Hepatic stellate cell (primary cell): ENCODE measurements around the gene SDHAF1.
A peak's percentile ranks its signal among the peaks of the same experiment; 100 is the strongest.
"Not testable (repeated sequence)": the region's sequence is repeated elsewhere in the genome, so short reads cannot be mapped to it uniquely, and the experiment has no call there.

Experiments
- DNase-seq: peaks from one replicate; pipeline ENCODE4 v3.0.0; 2011; ENCODE audit warnings: low spot score

The SDHAF1 gene, protein sequence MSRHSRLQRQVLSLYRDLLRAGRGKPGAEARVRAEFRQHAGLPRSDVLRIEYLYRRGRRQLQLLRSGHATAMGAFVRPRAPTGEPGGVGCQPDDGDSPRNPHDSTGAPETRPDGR

DNA sequence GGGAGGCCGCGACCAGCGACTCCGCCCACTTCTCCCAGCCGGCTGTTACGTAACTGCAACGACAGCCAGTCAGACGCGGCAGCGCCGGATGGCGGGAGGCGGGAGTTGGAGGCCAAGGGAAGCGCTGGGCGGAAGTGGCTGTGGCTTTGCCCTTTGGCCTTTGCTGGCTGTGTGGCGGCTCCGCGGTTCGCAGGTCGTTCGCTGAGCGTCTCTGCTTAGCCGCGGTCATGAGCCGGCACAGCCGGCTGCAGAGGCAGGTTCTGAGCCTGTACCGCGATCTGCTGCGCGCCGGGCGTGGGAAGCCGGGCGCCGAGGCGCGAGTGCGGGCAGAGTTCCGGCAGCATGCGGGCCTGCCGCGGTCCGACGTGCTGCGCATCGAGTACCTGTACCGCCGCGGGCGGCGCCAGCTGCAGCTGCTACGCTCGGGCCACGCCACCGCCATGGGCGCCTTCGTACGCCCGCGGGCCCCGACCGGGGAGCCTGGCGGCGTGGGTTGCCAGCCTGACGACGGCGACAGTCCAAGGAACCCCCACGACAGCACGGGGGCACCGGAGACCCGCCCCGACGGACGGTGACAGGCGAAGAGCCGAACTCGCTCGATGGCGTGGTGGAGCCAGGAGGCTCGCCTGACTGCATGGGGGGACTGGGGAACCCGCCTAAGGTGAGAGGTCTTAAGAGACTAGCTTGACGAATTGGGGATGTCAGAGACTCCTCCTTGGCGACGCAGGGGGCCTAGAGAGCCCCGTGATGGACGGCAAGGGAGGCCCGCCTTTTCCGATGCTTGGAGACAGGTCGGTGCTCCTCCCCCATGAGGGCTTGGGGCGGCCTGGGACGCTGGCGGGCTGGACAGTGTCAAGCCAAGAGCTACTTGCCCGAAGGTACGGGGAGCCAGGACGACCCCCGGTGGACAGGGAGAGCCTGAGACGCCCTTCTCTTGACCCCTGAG, at the start of gene SDHAF1:
Gene SDHAF1, plus strand, starts transcription at position 141 of the 946 bp plus-strand sequence. Its CDS starts 87 bp downstream, at position 228.
- peak; percentile 98 for DNase-seq

DNA sequence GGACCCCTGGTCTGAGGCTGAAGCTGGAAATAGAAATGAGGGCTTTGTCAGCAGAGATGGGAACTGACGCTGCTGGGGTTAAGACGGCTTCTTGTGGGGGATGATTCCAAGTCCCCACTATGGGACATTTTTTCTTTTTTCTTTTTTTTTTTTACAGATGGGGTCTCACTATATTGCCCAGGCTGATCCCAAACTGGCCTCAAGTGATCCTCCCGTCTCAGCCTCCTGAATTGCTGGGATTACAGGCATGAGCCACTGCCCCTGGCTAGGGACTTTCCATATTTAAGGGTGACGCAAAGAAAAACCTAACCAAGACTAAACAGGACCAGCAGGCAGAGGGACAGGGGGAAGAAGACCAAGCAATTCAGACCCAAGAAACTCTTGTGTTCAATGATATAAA, 48.8 kb upstream of the SDHAF1 start:
- DNase-seq: no peak

DNA sequence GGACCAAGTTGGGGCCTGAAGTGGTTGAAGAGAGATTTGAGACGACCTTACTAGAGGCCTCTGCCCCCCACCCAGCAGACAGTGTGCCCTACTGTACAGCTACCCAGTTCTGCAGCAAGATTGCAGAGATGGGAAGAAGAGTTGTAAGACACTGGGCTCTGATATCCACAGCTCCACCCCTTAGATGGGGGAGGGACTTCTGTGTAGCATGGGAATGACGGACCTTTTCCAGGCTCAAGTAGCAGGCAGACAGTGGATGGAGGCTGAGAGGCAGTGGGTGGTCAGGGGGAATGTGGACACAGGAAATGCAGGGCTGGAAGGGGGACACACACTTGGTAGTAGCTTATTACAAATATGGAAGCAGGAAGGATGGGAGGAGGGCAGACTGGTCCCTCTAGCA, 45.9 kb upstream of the SDHAF1 start:
- no peak for DNase-seq

DNA sequence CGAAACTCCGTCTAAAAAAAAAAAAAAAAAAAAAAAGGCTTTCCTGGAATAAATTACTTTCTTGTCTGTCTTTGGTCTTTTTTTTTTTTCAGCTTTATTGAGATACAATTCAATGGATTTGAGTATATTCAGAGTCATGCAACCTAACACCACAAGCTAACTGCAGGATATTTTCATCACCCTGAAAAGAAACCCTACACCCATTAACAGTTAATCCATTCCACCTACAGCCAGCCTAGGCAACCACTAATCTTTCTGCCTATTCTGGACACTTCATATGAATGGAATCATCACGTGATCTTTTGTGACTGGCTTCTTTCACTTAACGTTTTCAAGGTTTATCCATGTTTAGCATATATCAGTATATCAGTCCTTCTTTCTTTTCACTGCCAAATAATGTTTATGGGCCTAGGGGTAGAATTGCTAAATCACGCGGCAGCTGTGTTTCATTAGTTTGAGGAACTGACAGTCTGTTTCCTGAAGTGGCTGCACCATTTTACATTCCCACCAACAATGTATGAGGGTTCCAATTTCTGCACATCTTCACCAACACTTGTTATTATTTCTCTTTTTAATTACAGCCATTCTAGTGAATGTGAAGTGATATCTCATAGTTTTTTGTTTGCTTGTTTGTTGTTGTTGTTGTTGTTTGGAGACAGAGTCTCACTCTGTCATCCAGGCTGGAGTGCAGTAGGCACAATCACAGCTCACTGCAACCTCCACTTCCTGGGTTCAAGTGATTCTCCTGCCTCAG, 38.9 kb upstream of the SDHAF1 start:
- no peak for DNase-seq

DNA sequence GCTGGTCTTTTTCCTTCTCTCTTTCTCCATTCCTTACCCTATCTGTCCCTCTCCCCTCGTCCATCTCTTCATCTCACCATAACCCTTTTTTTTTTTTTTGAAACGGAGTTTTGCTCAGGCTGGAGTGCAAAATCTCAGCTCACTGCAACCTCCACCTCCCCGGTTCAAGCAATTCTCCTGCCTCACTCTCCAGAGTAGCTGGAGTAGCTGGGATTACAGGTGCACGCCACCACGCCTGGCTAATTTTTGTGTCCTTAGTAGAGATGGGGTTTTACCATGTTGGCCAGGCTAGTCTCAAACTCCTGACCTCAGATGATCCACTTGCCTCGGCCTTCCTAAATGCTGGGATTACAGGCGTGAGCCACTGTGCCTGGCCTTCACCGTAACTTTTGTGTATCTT, 37.6 kb upstream of the SDHAF1 start:
- not testable (repeated sequence) for DNase-seq

DNA sequence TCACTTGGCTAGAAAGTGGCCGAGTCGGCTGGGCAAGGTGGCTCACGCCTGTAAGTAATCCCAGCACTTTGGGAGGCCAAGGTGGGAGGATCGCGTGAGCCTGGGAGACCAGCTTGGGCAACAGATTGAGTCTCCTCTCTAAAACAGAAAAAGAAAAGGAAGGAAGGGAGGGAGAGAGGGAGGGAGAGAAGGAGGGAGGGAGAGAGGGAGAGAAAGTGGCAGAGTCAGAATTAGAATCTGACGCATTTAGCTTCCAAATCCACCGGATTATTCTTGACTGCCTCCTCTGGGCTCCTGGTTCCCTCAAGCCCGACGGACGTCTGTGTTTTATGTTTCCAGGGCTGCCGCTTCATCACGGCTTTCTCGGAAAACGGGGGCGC, 36.3 kb upstream of the SDHAF1 start:
- no peak for DNase-seq

DNA sequence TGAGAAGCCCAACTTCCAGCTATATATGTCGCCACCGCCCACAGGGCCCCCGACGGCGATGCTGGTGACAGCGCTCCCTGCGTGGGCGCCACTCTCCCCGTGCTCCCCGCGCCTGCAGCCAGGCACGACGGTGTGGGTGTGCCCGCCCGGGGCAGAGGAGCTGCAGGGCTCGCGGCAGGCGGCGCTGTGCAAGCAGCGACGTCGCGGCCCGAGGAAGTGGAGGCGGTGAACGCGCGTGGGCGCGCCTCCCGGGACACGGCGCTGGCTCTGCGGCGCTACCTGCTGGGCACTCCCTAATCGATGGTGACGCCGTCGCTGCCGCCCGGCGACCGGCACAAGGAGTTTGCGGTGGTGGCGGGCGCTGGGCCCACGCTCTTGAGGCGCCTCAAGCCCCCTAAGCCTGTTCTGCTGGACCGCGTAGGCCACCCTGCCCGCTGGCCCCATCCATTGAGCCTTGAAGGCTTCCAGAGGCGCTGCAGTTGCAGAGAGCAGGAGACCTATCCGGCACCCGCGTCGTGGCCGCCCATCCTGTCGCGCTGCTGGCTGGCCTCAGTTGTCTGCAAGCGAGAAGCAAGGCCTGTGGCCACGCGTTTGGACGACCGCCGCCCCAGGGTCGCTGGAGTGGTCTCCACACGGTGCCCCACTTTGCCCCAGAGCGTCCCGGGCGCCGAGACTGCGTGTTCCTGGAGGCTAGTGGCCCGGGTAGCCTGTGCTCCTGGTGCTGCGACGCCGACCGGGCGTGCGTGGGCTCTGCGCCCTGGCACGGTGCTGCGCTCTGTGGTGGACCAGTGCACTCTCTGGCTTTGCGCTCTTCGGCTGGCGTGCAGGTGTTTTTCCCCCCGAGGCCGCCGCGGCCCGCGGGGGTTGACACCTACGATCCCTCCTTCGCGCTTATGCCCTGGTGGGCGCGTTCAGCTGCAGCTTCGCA, 35.7 kb upstream of the SDHAF1 start:
- DNase-seq: no peak

DNA sequence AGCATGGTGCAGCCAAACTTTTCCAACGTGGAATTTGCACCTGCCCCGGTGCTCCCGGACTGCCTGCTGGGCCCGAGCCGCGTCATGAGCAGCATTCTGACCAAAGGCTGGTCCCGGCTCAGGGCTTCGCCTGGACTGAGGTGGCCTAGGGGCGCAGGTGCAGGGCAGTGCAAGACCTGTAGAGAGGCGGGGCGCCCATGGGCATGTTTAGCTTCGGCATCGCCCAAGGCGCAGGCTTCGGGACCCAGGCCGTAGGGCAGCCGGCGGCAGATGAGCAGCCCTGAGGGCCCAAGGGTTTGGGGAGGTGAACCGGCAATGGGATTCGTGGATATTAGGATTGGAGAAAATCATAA, 35.0 kb upstream of the SDHAF1 start:
- DNase-seq: no peak

DNA sequence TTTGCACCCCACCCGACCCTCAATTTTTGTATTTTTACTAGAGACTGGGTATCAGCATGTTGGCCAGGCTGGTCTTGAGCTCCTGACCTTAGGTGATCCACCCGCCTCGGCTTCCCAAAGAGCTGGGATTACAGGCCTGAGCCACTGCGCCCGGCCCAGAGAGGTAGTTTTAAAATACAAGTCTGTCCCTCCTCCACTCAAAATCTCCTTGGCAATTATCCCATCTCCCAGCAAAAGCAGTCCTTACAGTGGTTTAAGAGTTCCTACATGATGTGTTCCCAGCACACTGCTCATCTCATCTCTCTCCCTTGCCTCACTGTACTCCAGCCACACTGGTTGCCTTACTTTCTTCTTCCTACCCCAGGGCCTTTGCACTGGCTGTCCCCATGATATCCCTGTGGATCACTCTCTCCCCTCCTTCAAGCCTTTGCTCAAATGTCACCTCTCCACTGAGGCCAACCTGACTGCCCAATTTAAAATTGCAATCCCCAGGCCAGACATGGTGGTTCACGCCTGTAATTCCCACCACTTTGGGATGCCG, 34.5 kb upstream of the SDHAF1 start:
- no peak for DNase-seq

DNA sequence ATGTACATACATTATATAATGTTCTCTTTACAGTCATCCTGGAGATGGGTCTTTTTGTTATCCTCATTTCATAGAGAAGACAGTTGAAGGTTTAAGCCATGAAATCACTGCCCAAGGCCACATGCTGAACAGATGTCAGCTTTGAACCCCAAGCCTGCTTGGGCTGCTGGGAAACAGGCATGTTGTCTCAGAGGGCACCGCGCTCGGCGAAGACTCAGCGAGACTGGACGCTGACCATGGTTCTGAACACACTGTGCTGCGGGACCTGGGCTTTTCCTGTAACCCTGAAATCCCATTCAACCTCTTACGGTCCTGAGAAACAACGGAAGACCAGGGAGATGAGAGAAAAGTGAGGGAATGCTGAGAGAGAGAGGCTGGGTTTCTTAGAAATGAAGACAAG, 31.5 kb upstream of the SDHAF1 start:
- DNase-seq: peak; percentile 56

DNA sequence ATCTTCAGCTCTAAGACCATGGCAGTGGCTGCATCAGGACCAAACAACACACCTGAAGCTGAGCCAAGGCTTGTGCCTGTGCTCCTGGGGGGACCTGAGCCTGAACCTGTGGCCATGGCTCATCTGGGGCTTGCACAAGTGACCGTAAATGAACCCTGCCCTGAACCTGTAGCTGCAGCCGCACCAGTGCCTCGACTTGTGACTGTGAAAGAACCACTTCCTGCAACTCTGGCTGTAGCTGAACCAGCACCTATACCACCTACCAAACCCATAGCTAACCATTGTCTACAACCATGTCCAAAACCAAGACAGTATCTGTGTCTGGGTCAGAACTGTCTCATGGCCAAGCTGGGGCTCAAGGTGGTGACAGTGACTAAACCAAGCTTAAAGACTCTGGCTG, 28.2 kb upstream of the SDHAF1 start:
- DNase-seq: no peak

DNA sequence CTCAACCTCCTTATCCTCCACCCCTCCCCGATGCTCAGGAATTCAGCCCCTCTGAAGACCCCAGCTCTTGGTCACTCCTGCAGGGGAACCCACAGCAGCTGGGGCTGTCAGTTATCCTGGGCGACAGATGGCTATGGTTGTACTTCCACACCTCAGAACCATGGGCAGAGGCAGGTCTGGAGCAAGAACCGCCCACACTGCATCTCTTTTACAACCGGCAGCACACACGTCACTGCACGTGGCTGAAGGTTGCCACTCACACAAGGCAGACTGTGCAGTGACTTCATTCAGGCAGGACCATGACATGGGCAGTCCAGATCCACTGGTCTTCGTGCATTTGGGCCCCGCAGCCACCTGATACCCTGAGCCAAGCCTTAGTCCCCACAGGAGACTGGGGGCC, 21.5 kb upstream of the SDHAF1 start:
- no peak for DNase-seq

DNA sequence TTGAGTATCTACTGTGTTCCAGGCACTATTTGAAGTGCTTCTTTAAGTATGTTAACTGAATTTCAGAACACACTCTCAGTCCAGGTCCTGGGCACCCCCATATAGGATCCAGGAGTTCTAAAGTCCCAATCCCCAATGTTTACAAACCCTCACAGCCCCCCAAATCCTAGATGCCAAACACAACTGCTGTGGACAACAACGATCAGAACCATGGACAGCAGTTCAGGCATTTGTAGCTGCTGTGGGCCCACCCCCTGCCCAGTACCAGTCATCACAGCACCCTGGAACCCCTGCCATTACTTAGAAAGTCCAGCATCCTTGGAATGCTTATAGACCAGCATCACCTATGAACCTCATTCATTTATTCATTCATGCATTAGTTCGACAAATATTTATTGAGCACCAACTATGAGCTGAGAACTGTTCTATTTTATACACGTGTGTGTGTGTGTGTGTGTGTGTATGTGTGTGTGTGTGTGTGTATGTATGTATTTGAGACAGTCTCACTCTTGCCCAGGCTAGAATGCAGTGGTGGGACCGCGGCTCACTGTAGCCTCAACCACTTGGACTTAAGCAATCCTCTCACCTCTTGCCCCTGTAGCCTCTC, 19.3 kb upstream of the SDHAF1 start:
- peak; percentile 50 for DNase-seq

DNA sequence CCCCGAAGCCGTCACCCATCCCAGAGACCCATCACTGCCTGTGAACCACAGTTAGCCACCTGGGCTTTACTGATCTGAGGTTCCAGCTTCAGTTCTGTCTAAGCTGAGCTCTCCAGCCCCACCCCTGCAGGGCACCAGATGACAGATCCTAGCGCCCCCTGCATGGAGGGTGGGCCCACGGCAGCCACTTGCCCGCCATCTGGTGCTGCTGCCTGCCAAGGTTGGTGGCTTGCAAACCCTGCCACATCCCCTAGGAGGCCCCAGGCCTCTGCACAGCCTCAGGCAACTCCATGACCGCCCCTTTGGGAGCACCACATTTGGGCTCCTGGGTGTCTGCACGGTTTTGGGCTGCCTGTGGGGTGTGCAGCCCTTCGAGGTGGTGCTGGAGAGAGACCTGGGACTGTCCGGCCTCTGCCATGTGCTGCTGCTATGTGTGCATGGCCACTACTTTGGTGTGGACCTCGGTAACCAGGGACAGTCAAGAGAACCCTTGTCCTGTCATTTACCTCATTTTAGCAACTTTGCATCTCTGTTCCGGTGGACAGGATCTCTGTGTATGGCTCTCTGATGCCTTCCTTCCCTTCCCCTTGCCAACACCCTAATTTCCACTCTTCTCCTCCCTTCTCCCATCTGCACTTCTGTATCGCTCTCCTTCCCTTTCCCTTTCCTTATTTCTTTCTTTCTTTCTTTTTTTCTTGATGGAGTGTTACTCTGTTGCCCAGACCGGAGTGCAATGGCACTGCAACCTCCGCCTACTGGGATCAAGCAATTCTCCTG, 17.4 kb upstream of the SDHAF1 start:
- no peak for DNase-seq

DNA sequence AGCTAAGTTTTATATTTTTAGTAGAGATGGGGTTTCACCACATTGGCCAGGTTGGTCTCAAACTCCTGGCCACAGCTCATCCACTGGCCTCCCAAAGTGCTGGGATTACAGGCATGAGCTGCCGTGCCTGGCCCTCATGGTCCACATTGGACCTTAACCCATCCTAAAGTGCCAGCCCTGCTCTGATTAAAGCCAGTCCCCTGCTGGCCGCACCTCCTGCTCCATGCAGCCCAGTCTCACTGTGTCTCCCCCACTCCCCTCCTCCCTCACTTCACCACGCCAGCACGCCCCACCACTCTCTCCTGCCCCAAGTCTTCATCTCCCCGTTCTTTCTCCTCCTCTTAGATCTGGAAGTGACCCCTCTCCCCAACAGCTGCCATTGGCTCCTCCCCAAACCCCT, 16.7 kb upstream of the SDHAF1 start:
- no peak for DNase-seq

DNA sequence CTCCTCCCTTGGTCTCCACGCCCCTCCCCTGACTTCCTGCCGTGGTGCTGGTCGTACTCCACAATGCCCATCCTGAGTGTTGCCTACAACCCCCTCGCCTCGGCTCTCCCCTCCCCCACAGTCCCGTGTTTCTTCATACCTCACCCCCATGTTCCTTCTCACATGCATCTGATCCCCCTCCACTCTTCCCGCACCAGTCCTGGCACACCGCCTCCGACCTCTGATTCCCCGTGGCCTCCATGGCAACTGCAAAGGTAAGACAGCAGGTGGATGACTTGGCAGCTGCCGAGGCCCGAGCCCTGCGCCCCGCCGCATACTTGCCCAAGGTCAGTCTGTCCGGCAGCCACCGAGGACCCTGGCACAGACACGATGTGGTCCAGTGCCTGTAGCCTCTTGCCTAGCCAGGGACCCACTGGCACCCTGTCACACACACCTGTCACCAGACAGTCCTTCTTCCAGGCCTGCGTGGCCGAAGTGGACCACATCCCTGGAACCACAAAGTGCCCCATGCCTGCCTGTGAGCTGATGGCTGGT, 16.1 kb upstream of the SDHAF1 start:
- no peak for DNase-seq

DNA sequence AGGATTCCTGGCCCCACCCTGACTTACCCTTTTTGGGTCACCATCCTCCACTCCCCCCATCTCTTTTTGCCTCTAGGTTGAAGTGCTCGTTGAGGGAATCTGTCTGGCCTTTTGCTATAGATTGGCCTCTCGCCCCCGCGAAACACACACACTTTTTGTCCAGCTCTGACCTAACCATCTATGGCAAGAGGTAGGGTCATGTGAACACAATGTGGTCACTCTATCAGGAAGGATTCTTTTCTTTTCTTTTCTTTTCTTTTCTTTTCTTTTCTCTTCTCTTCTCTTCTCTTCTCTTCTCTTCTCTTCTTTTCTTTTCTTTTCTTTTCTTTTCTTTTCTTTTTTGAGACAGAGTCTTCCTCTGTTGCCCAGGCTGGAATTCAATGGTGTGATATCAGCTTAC, 14.0 kb upstream of the SDHAF1 start:
- not testable (repeated sequence) for DNase-seq

DNA sequence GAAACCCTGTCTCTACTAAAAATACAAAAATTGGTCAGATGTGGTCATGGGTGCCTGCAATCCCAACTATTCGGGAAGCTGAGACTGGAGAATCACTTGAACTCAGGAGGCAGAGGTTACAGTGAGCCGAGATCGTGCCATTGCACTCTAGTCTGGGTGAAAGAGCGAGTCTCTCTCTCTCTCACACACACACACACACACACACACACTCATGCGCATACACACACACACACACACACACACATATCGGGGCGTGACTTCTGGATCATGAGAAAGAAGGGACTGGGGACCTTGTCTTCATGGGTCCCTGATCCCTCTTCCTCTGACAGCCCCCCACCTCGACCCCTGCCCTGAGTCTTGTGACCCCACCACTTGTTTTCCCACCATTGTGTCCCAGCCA, 11.8 kb upstream of the SDHAF1 start:
- no peak for DNase-seq

DNA sequence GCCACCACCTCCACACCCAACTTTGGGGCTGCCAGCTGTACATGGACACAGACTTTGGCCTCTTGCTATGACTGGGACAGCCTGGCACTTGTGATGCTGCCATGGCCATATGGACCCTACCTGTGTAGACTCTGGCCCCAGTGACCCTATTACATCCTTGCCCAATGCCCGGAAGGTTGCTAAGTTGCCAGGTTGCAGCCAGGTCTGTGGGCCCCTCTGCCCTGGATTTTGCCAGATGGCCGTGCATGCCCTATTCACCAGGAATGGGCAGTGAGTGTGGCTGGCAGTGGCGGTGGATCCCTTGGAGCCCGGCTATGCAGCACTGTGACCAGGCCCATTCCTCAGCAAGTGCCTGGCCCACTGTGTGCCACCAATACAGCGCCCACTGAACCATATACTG, 8.9 kb upstream of the SDHAF1 start:
- no peak for DNase-seq
